ENCODE measurements around the gene LOXL1.
"Not testable (repeated sequence)": the region's sequence is repeated elsewhere in the genome, so short reads cannot be mapped to it uniquely, and the experiment has no call there.

The LOXL1 gene

DNA sequence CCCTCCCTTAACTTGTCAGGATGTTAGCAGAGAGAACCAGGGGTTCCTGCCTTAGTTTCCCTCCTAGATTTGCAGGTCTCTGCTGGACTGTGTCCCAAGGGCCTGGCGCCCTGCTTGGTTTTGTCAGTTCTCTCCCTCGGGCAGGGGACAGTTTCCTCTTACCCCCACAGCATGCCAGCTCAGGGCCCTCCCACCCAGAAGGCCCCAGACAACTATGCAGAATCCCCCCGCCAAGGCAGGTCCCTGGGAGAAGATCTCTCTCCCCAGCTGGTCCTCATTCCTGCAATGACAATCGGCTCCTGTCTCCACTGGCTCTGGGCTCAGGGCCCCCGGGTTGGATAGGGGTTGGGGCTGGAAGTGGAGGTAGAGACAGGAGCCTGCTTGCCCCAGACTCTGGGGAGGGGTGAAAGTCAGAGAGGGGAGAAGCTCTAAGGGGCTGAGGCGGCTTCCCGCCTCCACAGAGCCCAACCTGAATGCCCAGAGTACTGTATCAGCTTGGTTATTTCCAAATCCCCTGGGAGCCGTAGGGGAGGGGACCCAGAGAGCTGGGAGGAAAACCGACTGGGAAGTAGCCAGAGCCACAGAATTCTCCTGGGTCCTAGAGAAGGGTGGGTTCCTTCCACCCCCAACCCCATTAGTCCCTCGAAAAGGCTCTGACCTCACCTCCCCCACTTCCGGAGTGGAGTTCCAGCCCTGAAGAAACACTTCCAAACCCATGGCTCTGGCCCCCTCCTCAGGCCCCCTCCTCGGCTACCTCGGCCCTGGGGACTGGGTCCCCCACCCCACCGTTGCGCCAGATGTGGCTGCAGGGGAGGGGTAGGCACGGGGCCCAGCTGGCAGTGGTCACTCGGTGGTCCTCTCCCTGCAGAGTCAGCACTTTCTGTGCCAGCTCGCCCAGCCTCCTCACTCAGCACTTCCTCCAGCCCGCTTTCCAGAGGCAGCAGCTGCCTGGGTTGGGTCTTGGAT, 3.8 kb upstream of the LOXL1 start:
- no peak for DNase-seq

DNA sequence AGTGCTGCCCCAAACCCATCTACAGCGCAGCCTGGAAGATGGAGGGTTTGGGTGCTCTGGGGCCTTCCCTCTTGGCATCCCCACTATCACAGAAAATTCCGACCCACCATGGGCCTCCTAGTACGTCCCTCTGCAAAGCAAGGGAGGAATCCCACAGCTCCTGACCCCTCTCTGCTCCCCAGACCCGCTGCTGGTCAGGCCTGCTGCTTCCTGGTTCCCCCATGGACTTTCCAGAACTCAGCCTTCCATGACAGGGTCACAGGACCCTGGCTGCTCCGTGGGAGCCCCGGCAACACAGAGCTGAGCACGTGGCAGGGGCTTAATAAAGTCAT, 3.1 kb upstream of the LOXL1 start:
- no peak for DNase-seq

DNA sequence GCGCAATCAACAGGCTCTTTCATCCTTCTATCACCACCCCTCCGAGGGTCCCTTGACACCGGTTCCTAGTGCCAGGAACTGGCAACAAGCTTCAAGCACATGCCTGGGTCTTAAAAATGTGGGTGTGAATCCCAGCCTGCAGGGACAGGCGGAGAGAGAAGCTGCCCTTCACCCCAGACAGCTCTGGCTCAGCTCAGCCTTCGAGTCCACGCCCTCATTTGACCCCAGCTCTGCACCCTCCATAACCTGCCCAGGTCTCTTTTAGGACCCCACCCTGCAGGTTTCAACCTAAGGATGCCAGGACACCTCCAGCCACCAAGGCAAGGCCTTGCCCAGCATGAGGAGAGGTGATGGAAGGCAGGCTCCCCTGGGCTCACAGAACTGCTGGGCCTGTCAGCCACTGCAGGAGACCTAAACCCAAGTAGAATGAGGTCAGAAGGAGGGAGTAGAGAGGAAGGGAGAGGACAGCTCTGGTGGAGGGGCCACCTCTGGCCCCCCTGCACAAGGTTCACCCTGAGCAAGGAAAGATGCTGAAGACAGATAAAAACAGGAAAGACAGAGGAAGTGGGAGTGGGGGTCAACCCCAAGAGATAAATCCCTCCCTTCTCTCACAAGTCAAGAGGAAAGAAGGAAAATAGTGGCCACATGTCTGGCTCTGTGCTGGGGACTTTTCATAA, 2.6 kb upstream of the LOXL1 start:
- no peak for DNase-seq

DNA sequence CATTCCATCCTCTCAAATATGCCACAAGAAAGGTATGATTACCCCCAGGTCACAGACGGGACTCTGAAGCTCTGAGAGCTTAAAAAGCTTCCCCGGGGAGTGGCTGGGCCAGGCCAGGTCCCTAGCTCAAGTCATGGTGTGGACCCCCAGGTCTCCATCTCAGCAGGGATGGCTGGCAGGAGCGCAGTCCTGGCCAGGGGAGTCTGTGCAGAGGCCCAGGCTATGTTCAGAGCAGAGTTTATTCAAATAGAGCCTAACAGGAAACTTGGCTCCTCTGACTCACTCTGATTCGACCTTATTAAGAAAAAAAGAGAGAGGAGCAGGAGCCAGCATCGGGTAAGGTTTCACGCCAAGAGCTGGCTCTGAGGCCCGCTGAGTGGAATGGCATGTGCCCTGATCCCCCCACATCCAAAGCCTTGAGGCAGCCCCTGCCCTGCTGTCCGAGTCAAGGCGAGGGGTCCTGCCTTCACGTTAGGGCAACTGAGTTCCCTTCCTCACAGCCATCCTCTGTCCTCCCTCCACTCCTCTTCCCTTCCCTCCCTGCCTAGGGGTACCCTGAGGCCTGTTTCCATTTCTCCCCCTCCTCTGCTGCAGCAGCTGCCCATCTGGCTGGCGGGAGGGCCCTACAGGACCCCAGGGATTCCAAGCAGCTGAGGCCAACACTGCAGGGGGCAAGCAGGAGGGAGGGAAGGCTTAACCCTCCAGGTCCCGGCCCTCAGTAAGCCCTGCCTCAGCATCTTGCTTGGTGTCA, 1.9 kb upstream of the LOXL1 start:
- no peak for DNase-seq

DNA sequence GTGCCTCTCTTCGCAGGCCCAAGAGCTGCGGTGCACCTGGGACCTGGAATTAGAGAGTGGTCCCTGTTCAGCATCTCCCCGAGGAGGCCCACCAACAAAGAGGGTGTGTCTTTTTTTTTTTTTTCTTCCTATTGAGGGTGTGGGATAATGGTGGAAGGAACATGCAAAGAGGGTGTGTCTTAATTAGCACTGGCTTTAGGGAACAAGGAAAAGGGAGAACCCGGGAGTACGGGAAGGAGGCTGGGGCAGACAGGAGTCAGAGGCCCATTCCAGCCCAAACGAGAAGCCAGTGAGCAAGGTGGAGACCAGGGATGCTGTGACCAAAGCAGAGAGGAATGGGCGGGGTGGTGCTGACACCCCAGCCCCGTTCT, 429 bp upstream of the LOXL1 start:
- DNase-seq: no peak

DNA sequence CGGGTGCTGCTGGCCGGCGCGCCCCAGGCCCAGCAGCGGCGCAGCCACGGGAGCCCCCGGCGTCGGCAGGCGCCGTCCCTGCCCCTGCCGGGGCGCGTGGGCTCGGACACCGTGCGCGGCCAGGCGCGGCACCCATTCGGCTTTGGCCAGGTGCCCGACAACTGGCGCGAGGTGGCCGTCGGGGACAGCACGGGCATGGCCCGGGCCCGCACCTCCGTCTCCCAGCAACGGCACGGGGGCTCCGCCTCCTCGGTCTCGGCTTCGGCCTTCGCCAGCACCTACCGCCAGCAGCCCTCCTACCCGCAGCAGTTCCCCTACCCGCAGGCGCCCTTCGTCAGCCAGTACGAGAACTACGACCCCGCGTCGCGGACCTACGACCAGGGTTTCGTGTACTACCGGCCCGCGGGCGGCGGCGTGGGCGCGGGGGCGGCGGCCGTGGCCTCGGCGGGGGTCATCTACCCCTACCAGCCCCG, 777 bp downstream of the LOXL1 start:
- DNase-seq: peak; percentile 38

DNA sequence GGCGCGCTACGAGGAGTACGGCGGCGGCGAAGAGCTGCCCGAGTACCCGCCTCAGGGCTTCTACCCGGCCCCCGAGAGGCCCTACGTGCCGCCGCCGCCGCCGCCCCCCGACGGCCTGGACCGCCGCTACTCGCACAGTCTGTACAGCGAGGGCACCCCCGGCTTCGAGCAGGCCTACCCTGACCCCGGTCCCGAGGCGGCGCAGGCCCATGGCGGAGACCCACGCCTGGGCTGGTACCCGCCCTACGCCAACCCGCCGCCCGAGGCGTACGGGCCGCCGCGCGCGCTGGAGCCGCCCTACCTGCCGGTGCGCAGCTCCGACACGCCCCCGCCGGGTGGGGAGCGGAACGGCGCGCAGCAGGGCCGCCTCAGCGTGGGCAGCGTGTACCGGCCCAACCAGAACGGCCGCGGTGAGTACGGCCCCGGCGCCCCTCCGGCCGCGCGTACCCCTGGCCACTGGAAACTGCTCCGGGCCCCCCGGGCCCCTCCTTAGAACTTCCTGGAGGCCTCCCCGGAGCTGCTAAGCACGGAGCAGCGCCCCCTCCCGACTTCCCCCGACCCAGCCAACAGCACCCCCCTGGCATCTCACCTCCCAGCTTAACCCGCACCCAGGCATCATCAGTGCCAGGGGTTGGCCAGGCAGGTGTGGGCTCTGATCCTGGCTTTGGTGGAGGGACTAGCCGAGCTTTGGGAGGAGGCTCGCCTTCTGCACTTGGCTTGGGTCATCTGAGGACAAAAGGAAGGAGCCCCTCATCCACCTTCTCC, 1.4 kb downstream of the LOXL1 start:
- peak; percentile 71 for DNase-seq

DNA sequence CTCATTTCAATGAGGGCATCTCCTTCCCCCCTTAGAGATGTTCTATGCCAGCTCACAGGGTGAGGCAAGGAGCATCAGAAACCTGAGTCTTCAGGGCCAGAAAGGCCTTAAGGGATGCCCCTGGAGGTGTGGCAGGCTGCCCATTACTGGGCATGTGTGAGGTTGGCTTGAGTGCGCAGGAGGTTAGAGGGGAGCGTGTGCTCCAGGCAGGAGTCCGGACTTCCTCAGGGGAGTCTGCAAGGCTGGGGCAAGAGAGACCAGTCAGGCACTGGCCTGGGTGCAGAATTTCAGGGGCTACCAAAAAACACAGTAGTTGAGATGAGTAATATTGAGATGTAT, 1.9 kb downstream of the LOXL1 start:
- DNase-seq: no peak

DNA sequence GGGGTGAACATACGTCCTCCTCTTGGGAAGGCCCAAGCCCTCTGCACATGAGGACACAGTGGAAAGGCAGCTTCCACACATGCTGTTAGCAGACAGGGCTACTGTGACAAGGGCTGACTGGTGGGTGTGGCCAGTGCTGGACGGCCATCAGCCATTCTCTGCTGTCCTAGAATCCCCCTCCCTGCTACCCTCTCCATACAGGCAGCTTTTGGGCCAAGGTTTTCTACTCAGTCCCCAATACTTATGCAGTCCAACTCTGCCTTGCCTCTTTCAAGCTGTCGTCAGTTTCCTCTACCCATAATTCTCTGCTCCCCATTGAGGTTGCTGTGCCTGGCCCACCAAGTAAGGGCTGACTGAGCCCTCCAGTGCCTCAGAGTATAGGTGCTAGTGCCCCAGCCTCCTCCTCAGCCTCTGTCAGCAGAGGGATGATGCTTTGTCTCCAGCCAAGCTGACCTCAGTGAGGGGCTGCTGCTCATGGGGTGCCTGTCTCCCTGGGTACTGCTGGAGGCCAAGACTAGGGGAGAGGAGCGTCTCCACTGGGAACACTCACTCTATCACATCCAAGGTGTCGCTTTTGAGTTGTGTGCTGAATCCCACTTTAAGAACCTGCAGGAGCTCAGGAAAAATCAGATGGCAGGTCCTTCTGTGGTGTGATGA, 2.8 kb downstream of the LOXL1 start:
- DNase-seq: no peak

DNA sequence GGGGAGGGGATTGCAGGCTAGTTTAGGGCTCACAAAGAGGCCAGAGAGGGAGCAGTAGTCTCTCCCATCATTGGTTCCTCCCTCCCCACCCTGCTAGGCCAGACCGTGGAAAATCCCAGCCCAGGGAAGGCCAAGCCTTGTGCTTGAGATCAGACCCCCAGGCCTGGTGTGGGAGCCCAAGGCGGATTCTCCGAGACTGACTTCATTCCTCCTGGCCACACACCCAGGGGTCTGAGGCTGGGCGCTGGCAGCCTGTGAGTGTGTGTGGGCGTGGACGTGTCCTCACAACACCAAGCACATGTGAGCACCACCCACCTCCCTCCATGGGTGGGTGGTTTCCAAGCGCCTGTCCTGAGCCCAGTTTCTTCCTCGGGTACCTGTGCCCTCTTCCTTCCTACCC, 4.1 kb downstream of the LOXL1 start:
- DNase-seq: no peak

DNA sequence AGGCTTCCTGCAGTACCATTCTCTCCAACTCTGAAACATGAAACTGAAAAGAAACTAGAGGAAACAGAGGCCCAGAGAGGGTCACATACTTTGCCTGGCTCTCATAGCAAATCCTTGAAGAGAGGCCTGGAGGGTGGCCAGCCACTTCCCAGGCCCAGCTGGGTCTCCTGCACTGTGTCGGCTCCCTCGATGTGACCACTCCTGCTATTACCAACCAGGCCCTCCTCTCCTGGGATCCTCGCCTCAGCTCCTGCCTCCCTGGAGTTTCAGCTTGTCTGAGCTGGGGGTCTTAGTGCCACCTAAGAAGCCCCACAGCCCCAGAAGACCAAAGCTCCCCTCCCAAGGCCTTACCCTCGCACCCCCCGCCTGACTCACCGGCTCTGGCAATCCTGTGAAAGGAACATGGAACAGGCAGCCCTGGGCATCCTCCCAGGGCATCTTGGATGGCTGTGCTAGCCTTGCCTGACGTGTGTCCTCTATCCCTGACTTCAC, 4.6 kb downstream of the LOXL1 start:
- DNase-seq: no peak

DNA sequence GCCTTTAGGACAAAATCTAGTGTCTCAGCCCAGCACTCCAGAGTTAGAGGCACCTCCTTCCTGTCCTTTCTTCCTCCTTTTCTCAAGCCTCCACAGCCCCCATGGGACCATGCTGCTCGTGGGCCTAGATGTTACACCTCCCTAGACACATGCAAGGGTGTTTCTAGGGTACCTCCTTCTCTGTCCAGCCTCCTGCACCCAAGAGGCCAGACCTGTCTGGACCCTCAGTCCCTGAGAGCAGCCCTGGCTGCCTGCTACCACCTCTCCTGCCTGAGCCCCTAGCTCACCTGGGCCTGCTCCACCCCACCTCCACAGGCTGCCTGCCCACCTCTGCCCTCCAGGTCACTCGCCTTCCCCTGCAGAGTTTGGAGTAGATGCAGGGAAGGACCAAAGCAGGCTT, 5.2 kb downstream of the LOXL1 start:
- DNase-seq: no peak

DNA sequence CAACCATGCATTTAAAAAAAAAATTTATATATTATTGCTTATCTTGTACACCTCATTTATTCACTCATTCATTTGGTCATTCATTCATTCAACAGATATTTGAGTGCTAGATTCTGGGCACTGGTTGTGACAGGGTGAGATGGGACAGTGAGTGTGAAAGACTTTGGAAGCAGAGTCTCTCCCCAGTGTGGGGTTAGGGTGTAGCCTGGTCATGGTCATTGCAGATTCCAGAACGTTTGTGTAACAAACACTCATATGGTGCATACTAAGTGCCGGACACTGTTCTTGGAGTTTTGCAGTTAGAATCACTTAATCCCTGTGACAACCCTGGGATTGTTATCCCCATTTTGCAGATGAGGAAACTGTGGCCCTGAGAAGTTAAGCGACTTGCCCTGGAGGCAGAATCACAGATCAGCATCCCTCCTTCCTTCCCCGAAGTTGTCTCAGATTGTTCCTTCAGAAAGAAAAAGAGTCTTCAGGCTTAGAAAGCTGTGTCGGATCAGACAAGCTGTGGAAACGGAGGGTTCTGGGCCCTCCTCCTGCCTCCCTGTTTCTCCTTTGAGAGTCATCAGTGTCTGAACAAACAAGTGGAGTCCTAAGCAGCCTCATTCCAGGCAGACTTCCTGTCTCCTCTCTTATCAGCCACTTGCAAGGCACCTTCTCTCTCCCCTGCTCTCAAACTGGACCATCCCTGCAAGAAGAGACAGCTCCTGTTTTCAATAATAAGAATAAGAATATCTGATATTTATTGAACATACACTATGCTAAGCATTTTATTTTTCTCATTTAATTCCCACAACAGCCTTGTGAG, 6.3 kb downstream of the LOXL1 start:
- no peak for DNase-seq

DNA sequence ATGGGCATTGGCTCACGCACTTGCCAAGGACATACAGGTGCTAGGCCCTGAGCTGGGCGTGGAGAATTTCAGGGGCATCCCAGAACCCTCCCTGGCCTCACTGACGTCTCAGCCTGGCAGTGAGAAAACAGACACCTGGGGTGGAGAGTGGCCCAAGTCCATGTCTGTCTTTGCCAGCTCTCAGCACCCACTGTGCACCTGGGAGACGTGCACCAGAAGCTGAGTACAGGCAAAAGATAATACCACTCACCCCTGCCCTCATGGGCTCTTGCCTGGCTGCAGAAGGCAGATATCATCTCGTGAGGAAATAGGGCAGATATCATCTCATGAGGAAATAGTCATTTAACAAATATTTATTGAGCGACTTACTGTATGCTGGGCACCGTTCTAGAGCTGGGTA, 8.0 kb downstream of the LOXL1 start:
- no peak for DNase-seq

DNA sequence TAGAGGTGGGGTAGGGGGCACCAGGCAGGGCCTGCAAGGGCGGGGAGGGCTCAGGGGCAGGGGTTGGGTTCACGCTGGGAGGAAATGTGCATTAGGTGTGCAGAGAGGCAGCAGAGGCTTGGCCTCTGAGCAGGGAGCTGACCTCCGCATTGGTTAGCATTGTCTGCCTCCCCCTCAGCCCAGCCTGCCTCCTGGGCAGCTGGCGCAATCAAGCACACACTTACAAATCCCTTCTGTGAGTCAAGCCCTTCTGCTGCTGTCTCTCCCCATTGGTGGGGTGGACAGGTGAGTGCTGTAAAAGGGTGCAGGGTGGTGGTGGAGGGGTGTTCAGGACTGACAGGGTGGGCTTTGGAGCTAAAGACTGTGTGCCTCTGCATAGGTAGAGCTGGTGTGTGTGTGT, 9.3 kb downstream of the LOXL1 start:
- DNase-seq: no peak

DNA sequence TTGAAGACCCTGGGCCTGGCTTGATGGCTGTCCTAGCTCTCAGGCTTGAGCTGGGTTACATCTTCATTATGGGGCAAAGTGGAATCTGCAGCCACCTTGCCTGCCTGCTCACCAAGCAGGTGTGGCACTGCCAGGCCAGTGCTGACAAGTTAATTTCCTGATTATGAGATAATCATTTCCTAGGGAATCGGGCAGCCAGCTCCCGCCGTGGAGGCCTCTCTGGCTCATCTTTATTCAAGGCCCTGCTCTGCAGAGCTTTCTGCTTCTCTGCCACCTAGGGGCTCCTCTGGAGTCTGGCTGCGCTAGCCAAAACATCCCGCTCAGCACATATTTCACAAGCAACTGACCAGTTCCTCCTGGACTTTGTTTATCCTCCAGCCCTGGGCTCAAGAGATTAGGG, 9.9 kb downstream of the LOXL1 start:
- no peak for DNase-seq

DNA sequence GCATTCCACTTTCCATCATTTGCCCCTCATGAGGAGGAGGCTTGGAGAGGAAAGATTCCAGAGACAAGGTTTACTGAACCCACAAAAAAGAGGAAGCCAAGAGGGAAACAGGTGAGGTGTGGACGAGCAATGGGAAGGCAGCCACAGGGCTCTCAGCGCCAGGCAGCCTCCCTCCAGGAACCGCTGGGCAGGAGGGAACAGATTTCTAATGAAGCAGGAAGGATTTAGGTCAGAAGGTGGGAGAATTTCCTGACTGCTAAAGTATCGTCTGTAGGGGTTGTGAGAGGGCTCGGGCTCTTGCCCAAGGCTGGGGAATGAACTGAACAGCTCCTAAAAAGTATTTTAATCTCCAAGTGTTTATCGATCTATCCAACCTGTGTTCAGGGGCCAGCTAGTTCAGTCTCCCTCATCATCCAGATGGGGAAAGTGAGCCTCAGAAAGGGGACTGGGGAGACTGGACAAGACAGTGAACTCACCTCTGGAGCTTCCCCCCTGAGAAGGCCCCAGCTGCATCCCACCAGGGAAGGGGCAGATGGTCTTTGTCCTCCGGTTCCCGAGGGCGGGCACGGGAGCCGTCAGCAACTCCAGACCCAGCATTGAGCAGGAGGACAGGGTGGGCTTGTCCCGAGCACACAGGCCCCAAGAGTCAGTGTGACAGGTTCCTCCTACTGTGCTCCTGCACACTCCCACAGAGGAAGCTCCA, 10.5 kb downstream of the LOXL1 start:
- DNase-seq: no peak

DNA sequence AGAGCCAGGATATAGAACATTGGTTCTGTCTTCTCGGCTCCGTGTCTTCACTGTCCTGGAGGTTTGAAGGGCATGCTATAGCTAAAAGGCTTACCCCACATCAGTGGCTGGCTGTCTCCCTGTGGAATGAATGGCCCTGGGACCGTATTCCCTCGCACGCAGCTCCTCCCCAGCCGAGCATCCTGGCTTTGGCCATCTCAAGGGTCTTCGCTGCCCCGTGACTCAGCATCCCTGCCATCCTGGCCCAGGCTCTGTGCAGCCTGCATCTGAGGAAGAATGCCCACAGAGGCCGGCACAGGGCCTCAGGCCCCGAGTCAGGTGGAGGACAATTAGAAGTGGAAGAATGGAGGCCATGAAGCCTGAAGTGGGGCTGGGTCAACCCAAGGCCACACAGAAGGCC, 11.0 kb downstream of the LOXL1 start:
- no peak for DNase-seq

DNA sequence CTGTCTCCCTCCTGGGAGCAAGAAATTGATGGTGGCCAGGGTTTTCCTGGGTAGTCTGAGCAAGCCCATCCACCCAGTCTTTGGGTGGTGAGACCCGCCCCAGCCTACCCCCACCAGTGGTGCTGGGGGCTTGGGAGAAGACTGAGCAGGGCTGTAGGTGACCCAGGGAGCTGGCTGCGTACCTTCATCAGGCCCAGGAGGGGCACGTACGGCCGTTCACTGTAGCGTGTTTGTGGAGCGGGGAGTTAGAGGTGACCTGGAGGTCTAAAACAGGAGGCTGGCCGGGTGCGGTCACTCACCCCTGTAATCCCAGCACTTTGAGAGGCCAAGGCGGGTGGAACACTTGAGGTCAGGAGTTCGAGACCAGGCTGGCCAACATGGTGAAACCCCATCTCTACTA, 11.5 kb downstream of the LOXL1 start:
- DNase-seq: no peak

DNA sequence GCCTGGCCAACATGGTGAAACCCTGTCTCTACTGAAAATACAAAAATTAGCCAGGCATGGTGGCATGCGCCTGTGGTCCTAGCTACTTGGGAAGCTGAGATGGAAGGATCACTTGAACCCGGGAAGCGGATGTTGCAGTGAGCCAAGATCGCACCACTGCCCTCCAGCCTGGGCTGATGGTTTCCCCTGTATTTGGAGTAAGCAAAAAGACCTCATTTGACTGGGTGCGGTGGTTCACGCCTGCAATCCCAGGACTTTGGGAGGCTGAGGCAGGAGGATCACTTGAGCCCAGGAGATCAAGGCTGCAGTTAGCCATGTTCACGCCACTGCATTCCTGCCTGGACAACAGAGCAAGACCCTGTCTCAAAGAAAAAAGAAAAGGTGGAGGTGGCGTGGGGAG, 12.3 kb downstream of the LOXL1 start:
- DNase-seq: not testable (repeated sequence)

DNA sequence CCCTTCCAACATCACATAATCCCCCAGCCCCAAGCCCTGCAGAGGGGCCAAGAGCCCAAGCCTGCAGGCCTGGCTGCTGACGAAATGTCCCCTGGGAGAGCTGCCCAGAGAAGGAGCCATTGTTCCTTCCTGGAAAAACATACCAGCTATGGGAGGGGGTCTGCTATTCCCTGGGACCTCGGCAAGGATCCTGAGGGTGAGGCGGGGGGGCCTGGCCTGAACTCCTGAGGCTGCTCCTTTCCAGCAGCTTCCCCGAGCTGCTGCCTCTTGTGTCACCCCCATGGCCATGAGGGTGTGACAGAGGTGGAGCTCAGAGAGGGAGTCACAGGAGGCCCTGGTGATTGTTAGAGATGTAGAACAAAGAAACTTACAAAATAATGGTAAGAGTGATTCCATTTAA, 12.9 kb downstream of the LOXL1 start:
- no peak for DNase-seq

Data from T-helper 9 cell (primary cell).